Epithelial cell of prostate (primary cell): ENCODE data around the gene SGMS1.
"Not testable (repeated sequence)": the region's sequence is repeated elsewhere in the genome, so short reads cannot be mapped to it uniquely, and the experiment has no call there.

Source experiments
- DNase-seq: peaks from one replicate; pipeline ENCODE4 v3.0.0-alpha.2; 2011; ENCODE audit warnings: low read depth, low spot score
- H3K27ac ChIP-seq: fragments of 450-650 bp; 2 replicates; pipeline ENCODE4 v1.5.1; 2017; ENCODE audit warnings: mild to moderate bottlenecking

SGMS1 gene

GRCh38 chr10:50480054-50481007 is 143.4 kb downstream of the SGMS1 start:
- H3K27ac ChIP-seq = no peak overlapping the region
- DNase-seq = no peak

- no peak for DNase-seq
- H3K27ac ChIP-seq = no peak overlapping the region
These were observed 146.2 kb downstream of the SGMS1 start for GRCh38 chr10:50477287-50478203.

- H3K27ac ChIP-seq = no peak overlapping the region
- DNase-seq = no peak
These were observed 150.0 kb downstream of the SGMS1 start for GRCh38 chr10:50473756-50474155.

GRCh38 chr10:50472914-50473313 is 150.8 kb downstream of the SGMS1 start:
- H3K27ac ChIP-seq = no peak overlapping the region
- DNase-seq = no peak

- DNase-seq = no peak
- H3K27ac ChIP-seq = no peak overlapping the region
These were observed 152.2 kb downstream of the SGMS1 start for GRCh38 chr10:50471583-50471975.

- H3K27ac ChIP-seq = no peak overlapping the region
- peak; percentile 66 for DNase-seq
These were observed 152.8 kb downstream of the SGMS1 start for GRCh38 chr10:50470798-50471582.

- DNase-seq = no peak
- H3K27ac ChIP-seq = no peak overlapping the region
These were observed 153.4 kb downstream of the SGMS1 start for GRCh38 chr10:50470345-50470744.

GRCh38 chr10:50469778-50470193 is 154.0 kb downstream of the SGMS1 start:
- DNase-seq = no peak
- H3K27ac ChIP-seq = no peak overlapping the region

GRCh38 chr10:50469288-50469687 is 154.5 kb downstream of the SGMS1 start:
- no peak for DNase-seq
- H3K27ac ChIP-seq = no peak overlapping the region

- H3K27ac ChIP-seq = no peak overlapping the region
These were observed 156.5 kb downstream of the SGMS1 start for GRCh38 chr10:50467209-50467608.

GRCh38 chr10:50464004-50464409 is 159.7 kb downstream of the SGMS1 start:
- H3K27ac ChIP-seq = no peak overlapping the region
- no peak for DNase-seq

More at GRCh38 chr10:50467209-50467608, 156.5 kb downstream of the SGMS1 start:
- no peak for DNase-seq

- DNase-seq = no peak
- no peak overlapping the region for H3K27ac ChIP-seq
These were observed 161.9 kb downstream of the SGMS1 start for GRCh38 chr10:50461834-50462233.

- no peak overlapping the region for H3K27ac ChIP-seq
- no peak for DNase-seq
These were observed 162.6 kb downstream of the SGMS1 start for GRCh38 chr10:50461123-50461522.

GRCh38 chr10:50456719-50457118 is 167.0 kb downstream of the SGMS1 start:
- H3K27ac ChIP-seq = no peak overlapping the region

GRCh38 chr10:50453940-50454339 is 169.8 kb downstream of the SGMS1 start:
- H3K27ac ChIP-seq = no peak overlapping the region
- DNase-seq = no peak

More at GRCh38 chr10:50456719-50457118, 167.0 kb downstream of the SGMS1 start:
- no peak for DNase-seq

GRCh38 chr10:50452603-50453002 is 171.2 kb downstream of the SGMS1 start:
- no peak overlapping the region for H3K27ac ChIP-seq
- no peak for DNase-seq

- H3K27ac ChIP-seq = no peak overlapping the region
- DNase-seq = no peak
These were observed 176.1 kb downstream of the SGMS1 start for GRCh38 chr10:50447691-50448090.

GRCh38 chr10:50445777-50446176 is 178.0 kb downstream of the SGMS1 start:
- not testable (repeated sequence) for DNase-seq, H3K27ac ChIP-seq

- no peak overlapping the region for H3K27ac ChIP-seq
- DNase-seq = no peak
These were observed 183.3 kb downstream of the SGMS1 start for GRCh38 chr10:50440489-50440888.

- no peak overlapping the region for H3K27ac ChIP-seq
- no peak for DNase-seq
These were observed 183.9 kb downstream of the SGMS1 start for GRCh38 chr10:50439806-50440205.
